PFSK-1 (cell line): ENCODE data around the gene NTM.

Experiments used
- FOXP2 ChIP-seq: optimal IDR thresholded peaks from 2 replicates; pipeline ENCODE3; 2011; ENCODE audit warnings: borderline replicate concordance, control low read depth, inconsistent platforms; ENCODE audit not compliant: insufficient read depth; ENCODE audit errors: extremely low read length, extremely low read depth
- POLR2AphosphoS5 ChIP-seq: IDR thresholded peaks from 2 replicates; pipeline ENCODE4 v1.6.1; 2012; ENCODE audit warnings: low read depth, mild to moderate bottlenecking, control low read depth, low read length, moderate library complexity
- SIN3A ChIP-seq: IDR thresholded peaks from 2 replicates; pipeline ENCODE4 v1.6.1; 2012; ENCODE audit warnings: mild to moderate bottlenecking, low read length, moderate library complexity, borderline replicate concordance; ENCODE audit not compliant: insufficient read depth
- TAF1 ChIP-seq: IDR thresholded peaks from 2 replicates; pipeline ENCODE4 v1.6.1; 2012; ENCODE audit warnings: low read length, control low read depth, borderline replicate concordance; ENCODE audit not compliant: insufficient read depth
- TF ChIP-seq, protein P1 (sequence below), 2 experiments: IDR thresholded peaks; 2 replicates each; pipeline versions ENCODE4 v1.6.1 to v1.8.0; 2011 to 2012; ENCODE audit warnings: low read depth in 2 of 2, low read length in 2 of 2, control low read depth in 1 of 2, inconsistent platforms in 1 of 2, mild to moderate bottlenecking in 1 of 2, moderate library complexity in 1 of 2; ENCODE audit not compliant: insufficient read depth in 1 of 2

Gene NTM

DNA sequence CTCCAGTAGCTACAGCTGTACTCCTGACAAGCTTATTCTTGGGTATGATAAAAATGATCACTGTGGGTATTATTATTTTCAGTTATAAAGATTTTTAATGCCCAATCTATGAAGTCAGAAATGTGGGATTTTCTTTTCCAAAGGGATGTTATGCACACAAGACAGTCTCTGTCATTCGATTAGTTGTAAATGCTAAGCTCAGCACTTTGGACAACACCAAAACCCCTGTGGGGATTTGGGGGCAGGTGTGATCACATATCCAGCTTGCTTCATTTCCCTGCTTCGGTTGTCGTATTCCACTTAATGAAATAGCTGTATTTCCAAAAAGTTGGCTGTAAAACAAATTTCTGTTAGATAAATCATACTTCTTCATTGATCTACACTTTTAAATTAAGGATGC is 931.5 kb downstream of the NTM start:
- TF ChIP-seq SIN3A, result no peak
- TF ChIP-seq TAF1, result no peak
- no peak for TF ChIP-seq POLR2AphosphoS5
- TF ChIP-seq, protein P1, sequence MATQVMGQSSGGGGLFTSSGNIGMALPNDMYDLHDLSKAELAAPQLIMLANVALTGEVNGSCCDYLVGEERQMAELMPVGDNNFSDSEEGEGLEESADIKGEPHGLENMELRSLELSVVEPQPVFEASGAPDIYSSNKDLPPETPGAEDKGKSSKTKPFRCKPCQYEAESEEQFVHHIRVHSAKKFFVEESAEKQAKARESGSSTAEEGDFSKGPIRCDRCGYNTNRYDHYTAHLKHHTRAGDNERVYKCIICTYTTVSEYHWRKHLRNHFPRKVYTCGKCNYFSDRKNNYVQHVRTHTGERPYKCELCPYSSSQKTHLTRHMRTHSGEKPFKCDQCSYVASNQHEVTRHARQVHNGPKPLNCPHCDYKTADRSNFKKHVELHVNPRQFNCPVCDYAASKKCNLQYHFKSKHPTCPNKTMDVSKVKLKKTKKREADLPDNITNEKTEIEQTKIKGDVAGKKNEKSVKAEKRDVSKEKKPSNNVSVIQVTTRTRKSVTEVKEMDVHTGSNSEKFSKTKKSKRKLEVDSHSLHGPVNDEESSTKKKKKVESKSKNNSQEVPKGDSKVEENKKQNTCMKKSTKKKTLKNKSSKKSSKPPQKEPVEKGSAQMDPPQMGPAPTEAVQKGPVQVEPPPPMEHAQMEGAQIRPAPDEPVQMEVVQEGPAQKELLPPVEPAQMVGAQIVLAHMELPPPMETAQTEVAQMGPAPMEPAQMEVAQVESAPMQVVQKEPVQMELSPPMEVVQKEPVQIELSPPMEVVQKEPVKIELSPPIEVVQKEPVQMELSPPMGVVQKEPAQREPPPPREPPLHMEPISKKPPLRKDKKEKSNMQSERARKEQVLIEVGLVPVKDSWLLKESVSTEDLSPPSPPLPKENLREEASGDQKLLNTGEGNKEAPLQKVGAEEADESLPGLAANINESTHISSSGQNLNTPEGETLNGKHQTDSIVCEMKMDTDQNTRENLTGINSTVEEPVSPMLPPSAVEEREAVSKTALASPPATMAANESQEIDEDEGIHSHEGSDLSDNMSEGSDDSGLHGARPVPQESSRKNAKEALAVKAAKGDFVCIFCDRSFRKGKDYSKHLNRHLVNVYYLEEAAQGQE (IDR thresholded peaks at IDR 0.05; ENCODE audit: insufficient read depth in 1 of 2, low read depth in 2 of 2, low read length in 2 of 2), result no peak
- no peak for TF ChIP-seq FOXP2

DNA sequence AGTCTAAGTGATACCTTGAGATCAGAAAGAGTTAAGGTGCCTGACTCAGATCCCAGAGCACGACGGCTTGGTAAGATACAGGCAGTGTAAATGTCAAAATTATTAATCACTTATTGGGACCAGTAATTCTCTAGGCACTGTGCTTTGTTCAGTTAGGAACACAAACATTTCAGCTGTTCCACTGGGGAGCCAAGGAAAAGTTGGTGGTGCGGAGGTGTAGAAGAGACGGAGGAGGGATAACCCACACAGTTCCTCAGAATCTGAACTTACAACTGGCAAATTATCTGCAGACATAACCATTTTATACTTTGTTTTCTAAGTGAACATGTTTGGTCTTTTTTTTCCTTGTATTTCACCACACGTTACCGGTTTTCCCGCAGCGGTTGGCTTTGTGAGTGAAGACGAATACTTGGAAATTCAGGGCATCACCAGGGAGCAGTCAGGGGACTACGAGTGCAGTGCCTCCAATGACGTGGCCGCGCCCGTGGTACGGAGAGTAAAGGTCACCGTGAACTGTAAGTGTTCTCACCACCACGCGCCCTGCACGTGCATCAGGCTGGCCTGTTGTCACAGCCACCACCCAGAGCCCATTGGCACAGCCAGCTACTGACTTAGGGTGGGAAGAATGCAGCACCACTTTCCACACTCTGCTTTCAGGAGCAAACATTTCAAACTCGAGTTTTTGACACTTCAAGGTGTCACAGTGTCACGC is 937.0 kb downstream of the NTM start:
- TF ChIP-seq FOXP2 (no peak), TAF1 (no peak), POLR2AphosphoS5 (no peak), SIN3A (no peak)
- TF ChIP-seq, protein P1 (IDR thresholded peaks at IDR 0.05; ENCODE audit: insufficient read depth in 1 of 2, low read depth in 2 of 2, low read length in 2 of 2), result no peak

DNA sequence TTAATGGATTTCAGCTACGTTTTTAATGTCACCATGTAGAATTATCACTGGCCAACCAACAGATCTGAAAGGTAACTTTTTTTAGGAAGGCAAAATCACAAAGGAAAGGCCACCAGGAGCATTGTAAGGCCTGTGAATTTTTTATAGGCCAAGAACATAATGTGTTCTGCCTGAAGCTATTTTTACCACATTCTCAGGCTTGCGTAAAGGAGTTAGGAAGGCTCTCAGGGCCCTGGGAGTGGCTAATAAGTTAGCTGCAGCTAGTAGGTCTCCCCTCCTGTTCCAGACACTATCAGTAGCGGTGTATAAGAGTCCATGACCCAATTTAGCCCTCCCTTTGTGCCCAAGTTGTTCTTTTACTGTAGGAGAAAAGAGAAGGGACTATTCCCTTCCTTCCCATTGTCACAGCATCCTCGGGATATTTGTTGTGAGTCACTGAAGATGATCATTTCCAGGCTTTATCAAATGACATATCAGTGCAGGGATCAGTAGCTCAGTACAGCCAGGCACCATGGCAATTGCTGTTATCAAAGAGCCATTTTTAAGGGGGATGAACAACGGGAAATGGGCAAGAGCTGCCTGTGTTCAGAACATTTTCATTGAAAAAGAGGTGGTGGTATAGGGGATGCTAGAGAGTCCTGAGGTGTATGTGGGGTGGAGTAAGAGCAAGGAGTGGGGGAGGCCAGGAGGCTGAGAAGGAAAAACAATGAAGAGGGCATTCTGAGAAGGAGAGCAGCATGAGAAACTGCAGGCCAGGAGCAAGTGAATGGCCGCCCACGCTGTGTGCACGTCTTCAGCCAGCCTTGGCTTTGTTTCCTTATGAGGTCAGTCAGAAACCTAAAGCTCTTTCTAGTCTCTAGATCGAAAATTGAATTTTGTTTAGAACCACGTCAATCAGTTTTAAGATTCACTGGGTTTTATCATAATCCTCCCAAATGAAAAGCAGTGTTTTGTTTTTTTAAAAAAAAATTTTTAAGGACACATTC is 940.3 kb downstream of the NTM start:
- TF ChIP-seq FOXP2 (no peak), TAF1 (no peak)

DNA sequence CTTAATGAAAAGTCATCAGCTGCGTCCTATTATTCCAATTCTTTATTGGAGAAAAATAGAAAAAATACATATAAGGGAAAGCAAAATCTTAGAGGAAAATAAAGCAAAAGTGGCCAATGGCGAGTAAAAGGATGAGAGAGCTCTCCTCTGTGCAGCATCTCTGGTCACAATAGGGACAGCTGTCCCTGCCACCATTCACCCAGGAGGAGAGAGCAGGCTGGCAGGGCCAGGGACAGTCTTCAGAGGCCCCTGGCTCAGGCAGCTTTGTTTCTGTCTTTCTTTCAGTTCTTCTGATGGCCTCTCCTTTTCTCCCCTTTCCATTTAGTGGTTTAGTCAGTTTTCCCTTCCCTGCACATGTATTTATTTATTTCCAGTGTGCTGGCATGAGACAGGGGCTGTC is 941.3 kb downstream of the NTM start:
- TF ChIP-seq, protein P1 (IDR thresholded peaks at IDR 0.05; ENCODE audit: insufficient read depth in 1 of 2, low read depth in 2 of 2, low read length in 2 of 2), result no peak
- TF ChIP-seq FOXP2 (no peak), TAF1 (no peak), POLR2AphosphoS5 (no peak), SIN3A (no peak)

DNA sequence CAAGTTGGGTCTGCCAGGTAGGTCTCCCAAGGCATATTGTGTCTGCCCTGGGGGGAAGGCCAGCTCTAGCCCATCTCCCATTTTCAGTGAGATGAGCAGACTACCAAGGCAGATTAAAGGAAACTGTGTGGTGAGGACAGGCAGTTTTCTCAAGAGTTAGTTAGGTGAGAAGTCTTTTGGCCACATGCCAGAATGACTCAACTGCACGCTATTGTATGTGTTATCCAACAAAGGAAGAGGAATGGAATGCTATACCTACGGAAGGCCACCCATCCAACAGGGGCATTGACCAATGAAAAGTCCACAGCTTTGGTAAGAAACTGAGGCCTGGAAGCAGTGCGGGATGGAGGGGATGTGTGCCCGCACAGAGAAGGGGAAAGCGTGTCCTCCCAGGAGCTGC is 941.7 kb downstream of the NTM start:
- TF ChIP-seq FOXP2 (no peak), POLR2AphosphoS5 (no peak), SIN3A (no peak), TAF1 (no peak)
- TF ChIP-seq, protein P1 (IDR thresholded peaks at IDR 0.05; ENCODE audit: insufficient read depth in 1 of 2, low read depth in 2 of 2, low read length in 2 of 2), result no peak
